OCI-LY1 (cell line): ENCODE results near the gene IFNE.

ENCODE experiments used
- CTCF ChIP-seq: fragments of 200-600 bp; sonication (generic), shearing (Covaris generic); IDR thresholded peaks from 2 replicates; pipeline ENCODE4 v1.5.1; 2017; ENCODE audit warnings: mild to moderate bottlenecking, antibody characterized with exemption, low read length, moderate library complexity, mixed read lengths
- EZH2 ChIP-seq: fragments of 200-600 bp; sonication (generic), shearing (Covaris generic); IDR thresholded peaks from 2 replicates; pipeline ENCODE4 v1.8.0; 2017; ENCODE audit warnings: borderline replicate concordance, mixed run types, mild to moderate bottlenecking, antibody characterized with exemption, low read length, moderate library complexity, mixed read lengths

GRCh38 chr9:21504894-21505293 is 22.8 kb upstream of the IFNE start:
- TF ChIP-seq CTCF (no peak), EZH2 (no peak)
